ENCODE results near the gene KCNK3.

DNA sequence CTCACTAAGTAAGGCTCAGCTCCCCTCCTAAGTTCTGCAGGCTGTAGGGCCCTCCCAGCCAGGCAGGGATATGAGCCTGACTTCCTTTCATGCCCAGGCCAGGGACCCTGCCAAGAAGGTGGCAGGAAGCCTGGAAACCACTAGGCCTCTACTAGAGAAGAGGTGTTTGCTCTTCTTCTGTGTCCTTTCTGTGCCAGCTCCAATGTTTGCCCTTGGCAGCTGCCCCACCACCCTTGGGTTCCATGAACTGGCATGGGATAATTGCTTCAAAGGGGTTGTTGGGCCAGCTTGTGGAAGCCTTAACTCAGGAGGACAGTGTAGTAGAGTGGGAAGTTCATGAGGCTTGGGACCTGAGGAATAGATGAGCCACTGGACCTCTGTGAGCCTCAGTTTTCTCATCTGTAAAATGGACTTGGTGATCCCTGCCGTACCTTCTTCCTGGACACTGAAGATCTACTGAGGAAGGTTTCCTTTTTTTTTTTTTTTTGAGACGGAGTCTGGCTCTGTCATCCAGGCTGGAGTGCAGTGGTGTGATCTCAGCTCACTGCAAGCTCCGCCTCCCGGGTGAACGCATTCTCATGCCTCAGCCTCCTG, 75.5 kb downstream of the KCNK3 start:
- TF ChIP-seq, protein P1, sequence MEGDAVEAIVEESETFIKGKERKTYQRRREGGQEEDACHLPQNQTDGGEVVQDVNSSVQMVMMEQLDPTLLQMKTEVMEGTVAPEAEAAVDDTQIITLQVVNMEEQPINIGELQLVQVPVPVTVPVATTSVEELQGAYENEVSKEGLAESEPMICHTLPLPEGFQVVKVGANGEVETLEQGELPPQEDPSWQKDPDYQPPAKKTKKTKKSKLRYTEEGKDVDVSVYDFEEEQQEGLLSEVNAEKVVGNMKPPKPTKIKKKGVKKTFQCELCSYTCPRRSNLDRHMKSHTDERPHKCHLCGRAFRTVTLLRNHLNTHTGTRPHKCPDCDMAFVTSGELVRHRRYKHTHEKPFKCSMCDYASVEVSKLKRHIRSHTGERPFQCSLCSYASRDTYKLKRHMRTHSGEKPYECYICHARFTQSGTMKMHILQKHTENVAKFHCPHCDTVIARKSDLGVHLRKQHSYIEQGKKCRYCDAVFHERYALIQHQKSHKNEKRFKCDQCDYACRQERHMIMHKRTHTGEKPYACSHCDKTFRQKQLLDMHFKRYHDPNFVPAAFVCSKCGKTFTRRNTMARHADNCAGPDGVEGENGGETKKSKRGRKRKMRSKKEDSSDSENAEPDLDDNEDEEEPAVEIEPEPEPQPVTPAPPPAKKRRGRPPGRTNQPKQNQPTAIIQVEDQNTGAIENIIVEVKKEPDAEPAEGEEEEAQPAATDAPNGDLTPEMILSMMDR (conservative IDR thresholded peaks at IDR 0.05; ENCODE audit: low read length), result no peak
- no peak for TF ChIP-seq EZH2phosphoT487 (IDR thresholded peaks at IDR 0.05; ENCODE audit: borderline replicate concordance, low read depth, low read length)
